Smooth muscle cell (in vitro differentiated cells): ENCODE results near the gene ERC1. TPM values are rescaled to one million over a fixed set of nuclear protein-coding genes. Genes with fewer than 3 reads are reported as not detected.
"Not testable (repeated sequence)": the region's sequence is repeated elsewhere in the genome, so short reads cannot be mapped to it uniquely, and the experiment has no call there.

Source experiments
- DNase-seq: peaks from one replicate; lab custom pipeline; 2025; ENCODE audit not compliant: unreplicated experiment; lab: John Stamatoyannopoulos, UW
- H2AFZ ChIP-seq: fragments of 200-600 bp; sonication (generic); 2 replicates; pipeline ENCODE4 v1.6.0; 2016; ENCODE audit warnings: antibody characterized with exemption, low read depth, mild to moderate bottlenecking
- H3F3A ChIP-seq: fragments of 200-600 bp; sonication (generic); 2 replicates; pipeline ENCODE4 v1.6.0; 2017; ENCODE audit warnings: antibody characterized with exemption, low read depth
- H3K27ac ChIP-seq: fragments of 200-600 bp; sonication (generic); 2 replicates; pipeline ENCODE4 v1.5.1; 2016; ENCODE audit warnings: low read depth, mild to moderate bottlenecking
- H3K27me3 ChIP-seq: fragments of 200-600 bp; sonication (generic); 2 replicates; pipeline ENCODE4 v1.6.1; 2016; ENCODE audit warnings: low read depth, mild to moderate bottlenecking
- H3K36me3 ChIP-seq: fragments of 200-600 bp; sonication (generic); 2 replicates; pipeline ENCODE4 v1.5.1; 2016; ENCODE audit warnings: low read depth
- H3K4me1 ChIP-seq: fragments of 200-600 bp; sonication (generic); 2 replicates; pipeline ENCODE4 v1.5.1; 2016; ENCODE audit warnings: low read depth
- H3K4me2 ChIP-seq: fragments of 200-600 bp; sonication (generic); 2 replicates; pipeline ENCODE4 v1.6.0; 2016; ENCODE audit warnings: mild to moderate bottlenecking
- H3K4me3 ChIP-seq: fragments of 200-600 bp; sonication (generic); 2 replicates; pipeline ENCODE4 v1.5.1; 2016; ENCODE audit warnings: mild to moderate bottlenecking
- H3K79me2 ChIP-seq: fragments of 200-600 bp; sonication (generic); 2 replicates; pipeline ENCODE4 v1.6.0; 2016; ENCODE audit warnings: low read depth, mild to moderate bottlenecking
- H3K9ac ChIP-seq: fragments of 200-600 bp; sonication (generic); 2 replicates; pipeline ENCODE4 v1.6.0; 2016; ENCODE audit warnings: low read depth
- H3K9me3 ChIP-seq: fragments of 200-600 bp; sonication (generic); replicated peaks from 2 replicates; pipeline ENCODE4 v1.5.1; 2016; ENCODE audit warnings: low read depth
- H4K20me1 ChIP-seq: fragments of 200-600 bp; sonication (generic); 2 replicates; pipeline ENCODE4 v1.6.0; 2016; ENCODE audit warnings: low read depth
- CTCF ChIP-seq: fragments of 200-600 bp; sonication (generic); IDR thresholded peaks from 2 replicates; pipeline ENCODE4 v1.5.1; 2017; ENCODE audit warnings: borderline replicate concordance, mild to moderate bottlenecking, antibody characterized with exemption; ENCODE audit not compliant: insufficient read depth, poor library complexity, severe bottlenecking
- WGBS: methylation state at CpG from one replicate; pipeline ENCODE4 v1.1.7; 2016; ENCODE audit warnings: low lambda C conversion rate; 5-methylcytosine and 5-hydroxymethylcytosine counted together
- polyA plus RNA-seq: library from polyadenylated mRNA; unstranded; fragments of >200 nt; fragmentation: Nextera tagmentation; extraction: Ambion mirVana; gene quantifications from 2 replicates; pipeline ENCODE4 v1.2.1, GENCODE V29; 2016
- total RNA-seq: library from RNA; depleted of rRNA; stranded (reverse); fragments of >200 nt; gene quantifications from 2 replicates; pipeline ENCODE4 v1.2.3, GENCODE V29; 2014

ERC1 gene
- total and polyA plus RNA-seq, 2 experiments from 2014 or later: 13.8 to 17.6 TPM

GRCh38 chr12:1311145-1311544 is 320.1 kb downstream of the ERC1 start:
- Histone ChIP-seq H3K36me3 (peaks cover 8% of the 10 kb centered on the region), H4K20me1 (no peaks in the 10 kb centered on the region), H3K4me1 (no peaks in the 10 kb centered on the region), H3K9ac (no peak overlapping the region), H3K4me3 (no peak overlapping the region), H3K4me2 (no peak overlapping the region), H3F3A (no peaks in the 10 kb centered on the region), H3K9me3 (peaks cover 4% of the 10 kb centered on the region), H3K27ac (no peak overlapping the region), H2AFZ (no peak overlapping the region), H3K27me3 (no peaks in the 10 kb centered on the region), H3K79me2 (no peaks in the 10 kb centered on the region)
- WGBS: 89% methylated on average over 1 of the region's 1 CpG
- DNase-seq: no peak
- TF ChIP-seq CTCF: no peak

DNA sequence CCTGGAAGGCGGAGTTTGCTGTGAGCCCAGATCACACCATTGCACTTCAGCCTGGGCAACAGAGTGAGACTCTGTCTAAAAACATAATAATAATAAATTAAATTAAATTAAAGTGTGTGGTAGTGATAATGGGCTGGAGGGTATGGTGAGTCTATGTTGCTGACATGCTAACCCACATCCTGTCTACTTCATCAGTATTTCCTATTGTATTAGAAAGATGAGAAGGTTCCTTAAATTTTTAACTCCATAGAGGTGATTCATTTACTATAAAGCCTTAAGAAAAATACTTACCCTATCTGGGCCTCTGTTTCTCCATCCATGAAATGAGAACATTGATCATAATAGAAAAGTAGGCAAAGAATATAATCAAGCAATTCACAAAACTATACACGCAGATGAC is 322.9 kb downstream of the ERC1 start:
- Histone ChIP-seq H3K36me3 (peaks cover 8% of the 10 kb centered on the region), H3K27me3 (no peaks in the 10 kb centered on the region), H3K4me1 (peaks cover 12% of the 10 kb centered on the region), H3K9ac (no peak overlapping the region), H3K4me2 (no peak overlapping the region), H2AFZ (no peak overlapping the region), H3K27ac (no peak overlapping the region), H4K20me1 (no peaks in the 10 kb centered on the region), H3K79me2 (no peaks in the 10 kb centered on the region), H3K9me3 (peaks cover 4% of the 10 kb centered on the region), H3F3A (no peaks in the 10 kb centered on the region), H3K4me3 (no peak overlapping the region)
- WGBS: 95% methylated on average over 2 of the region's 2 CpGs
- no peak for TF ChIP-seq CTCF
- DNase-seq: no peak

DNA sequence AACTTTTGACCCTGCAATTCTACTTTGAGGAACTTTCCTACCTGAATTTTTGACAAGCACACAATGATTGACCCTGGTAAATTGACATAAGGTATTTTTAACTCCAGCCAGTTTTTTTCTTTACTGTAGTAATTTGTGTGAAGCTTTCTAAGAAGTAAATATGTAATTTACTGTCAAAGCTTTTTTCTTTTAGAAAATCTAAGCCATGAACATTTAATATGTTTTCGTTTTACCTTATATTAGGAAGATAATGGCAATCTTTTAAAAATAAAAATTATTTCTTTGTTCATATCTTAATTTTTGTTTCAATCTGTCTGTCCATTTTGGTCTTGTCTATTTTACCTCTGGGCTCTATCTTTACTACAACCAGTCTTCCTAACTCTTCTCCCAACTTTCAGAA is 323.5 kb downstream of the ERC1 start:
- TF ChIP-seq CTCF: no peak
- no peak overlapping the region for H3K27ac ChIP-seq
- peaks cover 4% of the 10 kb centered on the region for H3K9me3 ChIP-seq
- H3K36me3 ChIP-seq: peaks cover 6% of the 10 kb centered on the region
- H3K4me1 ChIP-seq: peaks cover 14% of the 10 kb centered on the region
- no peak overlapping the region for H3K4me3 ChIP-seq
- H3K27me3 ChIP-seq: no peaks in the 10 kb centered on the region
- no peak overlapping the region for H2AFZ ChIP-seq
- no peak for DNase-seq
- no peak overlapping the region for H3K4me2 ChIP-seq
- H3K9ac ChIP-seq: no peak overlapping the region
- H3F3A ChIP-seq: no peaks in the 10 kb centered on the region
- WGBS: 33% methylated on average over 1 of the region's 1 CpG
- no peaks in the 10 kb centered on the region for H4K20me1 ChIP-seq
- H3K79me2 ChIP-seq: no peaks in the 10 kb centered on the region

- H3K36me3 ChIP-seq, H3K79me2 ChIP-seq, H3K9ac ChIP-seq, H3K27ac ChIP-seq, H2AFZ ChIP-seq, H3K9me3 ChIP-seq, H4K20me1 ChIP-seq, DNase-seq, H3F3A ChIP-seq, H3K27me3 ChIP-seq, H3K4me3 ChIP-seq, H3K4me2 ChIP-seq: not testable (repeated sequence)
- peaks cover 14% of the 10 kb centered on the region for H3K4me1 ChIP-seq
- WGBS: 90% methylated on average over 5 of the region's 5 CpGs
Measured at GRCh38 chr12:1316991-1317390, 326.0 kb downstream of the ERC1 start.
